Choroid plexus epithelial cell (primary cell): ENCODE results near the gene NFIX.

Source experiments
- DNase-seq: peaks from one replicate; pipeline ENCODE4 v3.0.0-alpha.2; 2010; ENCODE audit warnings: low read depth
- H3K4me3 ChIP-seq: 2 replicates; pipeline ENCODE4 v1.5.1; 2011; ENCODE audit warnings: low read depth, mild to moderate bottlenecking, control low read depth, low read length, moderate library complexity
- CTCF ChIP-seq: conservative IDR thresholded peaks from 2 replicates; pipeline ENCODE4 v1.5.1; 2011; ENCODE audit warnings: low read depth, mild to moderate bottlenecking, control low read depth, inconsistent platforms, low read length, moderate library complexity

Gene NFIX

GRCh38 chr19:13072188-13072908 lies 77.1 kb downstream of the NFIX start:
- H3K4me3 ChIP-seq, result no peak overlapping the region
- no peak for DNase-seq
- no peak for TF ChIP-seq CTCF

- H3K4me3 ChIP-seq, result no peak overlapping the region
Observed at GRCh38 chr19:13073263-13073662, 78.0 kb downstream of the NFIX start.

GRCh38 chr19:13074378-13074777 lies 79.1 kb downstream of the NFIX start:
- H3K4me3 ChIP-seq, result no peak overlapping the region
- TF ChIP-seq CTCF, result no peak
- DNase-seq, result no peak

More at GRCh38 chr19:13073263-13073662, 78.0 kb downstream of the NFIX start:
- no peak for TF ChIP-seq CTCF
- DNase-seq, result no peak

- TF ChIP-seq CTCF, result no peak
Observed at GRCh38 chr19:13076320-13076719, 81.0 kb downstream of the NFIX start.

GRCh38 chr19:13076787-13077186 lies 81.5 kb downstream of the NFIX start:
- no peak for TF ChIP-seq CTCF
- H3K4me3 ChIP-seq, result no peak overlapping the region
- no peak for DNase-seq

More at GRCh38 chr19:13076320-13076719, 81.0 kb downstream of the NFIX start:
- no peak overlapping the region for H3K4me3 ChIP-seq
- DNase-seq, result no peak

- H3K4me3 ChIP-seq, result no peak overlapping the region
- no peak for DNase-seq
- no peak for TF ChIP-seq CTCF
Observed at GRCh38 chr19:13077240-13077639, 82.0 kb downstream of the NFIX start.

- DNase-seq, result no peak
- H3K4me3 ChIP-seq, result no peak overlapping the region
- TF ChIP-seq CTCF, result no peak
Observed at GRCh38 chr19:13078381-13078780, 83.1 kb downstream of the NFIX start.
